PC-9 (cell line): Measurements from ENCODE around the gene E2F6.
A peak's percentile ranks its signal among the peaks of the same experiment; 100 is the strongest.

Experiments used
- EZH2 ChIP-seq: fragments of 200-600 bp; sonication (generic); IDR thresholded peaks from 2 replicates; pipeline ENCODE4 v1.8.0; 2017; ENCODE audit warnings: antibody characterized with exemption, low read depth
- TF ChIP-seq, protein P1 (sequence below): fragments of 200-600 bp; sonication (generic); conservative IDR thresholded peaks from 2 replicates; pipeline ENCODE4 v1.6.1; 2017; ENCODE audit warnings: mixed run types, antibody characterized with exemption, mild to moderate bottlenecking, moderate library complexity

DNA sequence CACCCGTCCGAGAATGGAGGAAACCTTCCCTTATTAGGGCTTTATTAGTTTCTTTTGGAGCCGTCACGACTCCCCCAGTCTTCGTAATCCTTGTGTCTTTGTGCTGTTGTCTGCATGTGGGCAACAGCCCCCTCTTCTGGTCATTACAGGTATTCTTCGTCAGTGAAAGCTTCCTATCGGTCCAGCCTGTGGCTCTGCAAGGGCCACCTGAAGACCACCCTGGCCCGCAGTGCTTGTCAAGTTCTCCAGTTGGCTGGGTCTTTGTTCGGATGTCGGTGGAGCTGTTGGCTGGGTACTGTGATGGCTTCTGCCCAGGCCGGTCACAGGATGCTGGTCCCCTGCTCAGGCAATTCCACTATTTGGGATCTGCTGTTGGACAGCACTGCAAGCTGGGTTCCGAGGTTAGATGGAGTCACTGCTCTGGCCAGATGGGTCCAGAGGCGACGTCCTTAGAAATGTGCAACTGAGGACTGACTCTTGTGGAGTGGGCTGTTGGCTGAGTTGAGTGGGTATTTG, 19.2 kb downstream of the E2F6 start:
- TF ChIP-seq, protein P1, sequence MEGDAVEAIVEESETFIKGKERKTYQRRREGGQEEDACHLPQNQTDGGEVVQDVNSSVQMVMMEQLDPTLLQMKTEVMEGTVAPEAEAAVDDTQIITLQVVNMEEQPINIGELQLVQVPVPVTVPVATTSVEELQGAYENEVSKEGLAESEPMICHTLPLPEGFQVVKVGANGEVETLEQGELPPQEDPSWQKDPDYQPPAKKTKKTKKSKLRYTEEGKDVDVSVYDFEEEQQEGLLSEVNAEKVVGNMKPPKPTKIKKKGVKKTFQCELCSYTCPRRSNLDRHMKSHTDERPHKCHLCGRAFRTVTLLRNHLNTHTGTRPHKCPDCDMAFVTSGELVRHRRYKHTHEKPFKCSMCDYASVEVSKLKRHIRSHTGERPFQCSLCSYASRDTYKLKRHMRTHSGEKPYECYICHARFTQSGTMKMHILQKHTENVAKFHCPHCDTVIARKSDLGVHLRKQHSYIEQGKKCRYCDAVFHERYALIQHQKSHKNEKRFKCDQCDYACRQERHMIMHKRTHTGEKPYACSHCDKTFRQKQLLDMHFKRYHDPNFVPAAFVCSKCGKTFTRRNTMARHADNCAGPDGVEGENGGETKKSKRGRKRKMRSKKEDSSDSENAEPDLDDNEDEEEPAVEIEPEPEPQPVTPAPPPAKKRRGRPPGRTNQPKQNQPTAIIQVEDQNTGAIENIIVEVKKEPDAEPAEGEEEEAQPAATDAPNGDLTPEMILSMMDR: peak; percentile 92
- TF ChIP-seq EZH2: no peak
